HepG2 (cell line): Measurements from ENCODE around the gene BST1. TPM values are rescaled to one million over a fixed set of nuclear protein-coding genes. Genes with fewer than 3 reads are reported as not detected.
A peak's percentile ranks its signal among the peaks of the same experiment; 100 is the strongest.

Source experiments
- BRD4 ChIP-seq: sonication (generic); formaldehyde crosslinking; IDR thresholded peaks from 2 replicates; pipeline ENCODE4 v1.4.0; 2020; ENCODE audit warnings: missing genetic modification reagents
- CCDC6 ChIP-seq: sonication (generic); formaldehyde crosslinking; IDR thresholded peaks from 2 replicates; pipeline ENCODE4 v1.8.1; 2022; ENCODE audit warnings: mild to moderate bottlenecking, missing genetic modification reagents, moderate library complexity
- FOXA1 ChIP-seq, 2 experiments: fragments of 450-650 bp in 1 of 2; sonication (generic) in 1 of 2; formaldehyde crosslinking in 1 of 2; IDR thresholded peaks; 2 replicates each; pipeline versions ENCODE4 v1.4.0 to v1.6.1; 2016 to 2020; ENCODE audit warnings: missing genetic modification reagents in 1 of 2
- FOXJ3 ChIP-seq: sonication (generic); formaldehyde crosslinking; IDR thresholded peaks from 2 replicates; pipeline ENCODE4 v1.4.0; 2020; ENCODE audit warnings: missing genetic modification reagents, mild to moderate bottlenecking, borderline replicate concordance
- HNF4A ChIP-seq: sonication (generic); formaldehyde crosslinking; IDR thresholded peaks from 2 replicates; pipeline ENCODE4 v1.4.0; 2020; ENCODE audit warnings: missing genetic modification reagents
- IKZF1 ChIP-seq: fragments of 450-650 bp; IDR thresholded peaks from 2 replicates; pipeline ENCODE4 v1.7.1; 2016
- JUN ChIP-seq: sonication (generic); formaldehyde crosslinking; IDR thresholded peaks from 2 replicates; pipeline ENCODE4 v1.4.0; 2020; ENCODE audit warnings: mild to moderate bottlenecking, missing genetic modification reagents
- KLF15 ChIP-seq: sonication (generic); formaldehyde crosslinking; IDR thresholded peaks from 2 replicates; pipeline ENCODE4 v1.8.1; 2023; ENCODE audit warnings: borderline replicate concordance, mild to moderate bottlenecking, inconsistent platforms, missing genetic modification reagents, mixed read lengths
- MIER3 ChIP-seq: IDR thresholded peaks from 2 replicates; pipeline ENCODE4 v1.6.1; 2016; ENCODE audit warnings: missing compliant biosample characterization, borderline replicate concordance
- MTA3 ChIP-seq: sonication (generic); formaldehyde crosslinking; IDR thresholded peaks from 2 replicates; pipeline ENCODE4 v1.4.0; 2020; ENCODE audit warnings: missing genetic modification reagents
- NCOA5 ChIP-seq: sonication (generic); formaldehyde crosslinking; IDR thresholded peaks from 2 replicates; pipeline ENCODE4 v1.4.0; 2020; ENCODE audit warnings: missing genetic modification reagents
- RBFOX2 ChIP-seq: fragments of 200-400 bp; formaldehyde crosslinking; IDR thresholded peaks from 2 replicates; pipeline ENCODE4 v1.6.1; 2017; ENCODE audit warnings: low read depth, mild to moderate bottlenecking, low read length
- SAFB2 ChIP-seq: sonication (generic); formaldehyde crosslinking; IDR thresholded peaks from 2 replicates; pipeline ENCODE4 v1.5.1; 2020; ENCODE audit warnings: missing genetic modification reagents, low read depth, mild to moderate bottlenecking, borderline replicate concordance
- SATB2 ChIP-seq: sonication (generic); formaldehyde crosslinking; IDR thresholded peaks from 2 replicates; pipeline ENCODE4 v1.5.0; 2020; ENCODE audit warnings: missing genetic modification reagents
- SSRP1 ChIP-seq: IDR thresholded peaks from 2 replicates; pipeline ENCODE4 v1.6.1; 2016; ENCODE audit warnings: control low read depth
- TP53 ChIP-seq: sonication (generic); formaldehyde crosslinking; conservative IDR thresholded peaks from 2 replicates; pipeline ENCODE4 v1.4.0; 2020; ENCODE audit warnings: missing genetic modification reagents
- ZNF331 ChIP-seq: sonication (generic); formaldehyde crosslinking; IDR thresholded peaks from 2 replicates; pipeline ENCODE4 v1.4.0; 2020; ENCODE audit warnings: missing genetic modification reagents
- ZNF460 ChIP-seq: sonication (generic); formaldehyde crosslinking; IDR thresholded peaks from 2 replicates; pipeline ENCODE4 v1.5.1; 2020; ENCODE audit warnings: missing genetic modification reagents, mild to moderate bottlenecking, borderline replicate concordance
- ZNF615 ChIP-seq: sonication (generic); formaldehyde crosslinking; IDR thresholded peaks from 2 replicates; pipeline ENCODE4 v1.5.0; 2020; ENCODE audit warnings: mild to moderate bottlenecking, missing genetic modification reagents, borderline replicate concordance
- polyA plus RNA-seq, 8 experiments: library from polyadenylated mRNA; depleted of rRNA in 3 of 8; stranded (reverse) in 7 of 8; unstranded in 1 of 8; fragments of >200 nt; fragmentation: Illumina TruSeq in 4 of 8; extraction: Trizol in 4 of 8; gene quantifications; 2 replicates each; pipeline versions ENCODE4 v1.2.1 to v1.2.3, GENCODE V29; 2011 to 2016; ENCODE audit warnings: low read depth in 4 of 8, missing spikeins in 1 of 8, mixed read lengths in 1 of 8; ENCODE audit not compliant: insufficient read depth in 1 of 8
- total RNA-seq, 5 experiments: library from RNA; depleted of rRNA; stranded (reverse); fragments of >200 nt; fragmentation: Illumina TruSeq; extraction: Trizol; gene quantifications; 2 replicates each; pipeline ENCODE4 v1.2.3, GENCODE V29; 2016; ENCODE audit warnings: low read depth in 1 of 5
- TF ChIP-seq, protein P1 (sequence below): sonication (generic); formaldehyde crosslinking; IDR thresholded peaks from 2 replicates; pipeline ENCODE4 v1.5.0; 2020; ENCODE audit warnings: missing genetic modification reagents
- TF ChIP-seq, protein P2 (sequence below): IDR thresholded peaks from 2 replicates; pipeline ENCODE4 v1.6.1; 2018; ENCODE audit warnings: missing genetic modification reagents
- TF ChIP-seq, protein P3 (sequence below): sonication (generic); formaldehyde crosslinking; IDR thresholded peaks from 2 replicates; pipeline ENCODE4 v1.4.0; 2020; ENCODE audit warnings: missing genetic modification reagents
- TF ChIP-seq, protein P4 (sequence below): IDR thresholded peaks from 2 replicates; pipeline ENCODE4 v1.6.1; 2016; ENCODE audit warnings: mild to moderate bottlenecking, missing biosample characterization, missing genetic modification reagents
- TF ChIP-seq, protein P5 (sequence below): sonication (generic); formaldehyde crosslinking; IDR thresholded peaks from 2 replicates; pipeline ENCODE4 v1.5.0; 2020; ENCODE audit warnings: mild to moderate bottlenecking, missing genetic modification reagents, borderline replicate concordance

The BST1 gene
- total and polyA plus RNA-seq, 2 of the 13 experiments (the other 11 are each of a cell fraction or from before 2014, with no cell fraction given), result 0.09 to 0.49 TPM

DNA sequence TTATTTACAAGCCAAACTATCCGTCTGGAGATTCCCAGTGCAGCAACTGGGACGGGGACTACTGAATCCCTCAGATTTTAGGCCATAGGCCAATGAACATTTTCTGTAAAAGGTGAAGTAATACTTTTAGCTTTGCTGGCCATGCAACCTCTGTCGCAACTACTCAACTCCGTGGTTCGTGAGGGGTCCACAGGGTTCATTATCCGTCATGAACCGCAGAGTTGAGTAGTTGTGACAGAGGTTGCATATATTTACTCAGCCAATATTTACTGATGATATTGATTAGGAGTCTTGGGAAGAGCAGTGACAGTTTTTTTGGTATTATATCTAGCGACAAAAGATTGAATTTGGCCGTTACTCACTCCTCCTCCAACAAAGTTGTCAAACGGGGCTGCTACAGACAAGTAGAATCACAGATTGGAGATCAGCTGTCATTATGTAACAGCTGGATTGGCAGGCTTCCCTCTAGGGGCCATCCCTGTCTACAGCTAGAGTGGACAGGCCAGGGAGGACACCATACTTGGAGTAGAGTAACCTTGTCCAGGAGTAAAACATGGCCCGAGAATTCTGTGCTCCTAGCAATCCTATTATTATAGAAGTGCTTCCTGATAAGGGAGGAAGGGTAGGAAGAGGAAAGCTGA, 38.0 kb downstream of the BST1 start (continued):
- TF ChIP-seq NCOA5 (no peak), BRD4 (no peak), MTA3 (CRISPR knock-in tag) (no peak), TP53 (no peak), ZNF331 (CRISPR knock-in tag) (peak; percentile 70; the same call in 1 of the 2 replicates), CCDC6 (CRISPR knock-in tag) (no peak), FOXA1 (IDR thresholded peaks at IDR 0.05) (peak; percentile 83; the same call in 1 of the 2 replicates), FOXA1 (CRISPR knock-in tag; IDR thresholded peaks at IDR 0.05) (peak; percentile 82), JUN (CRISPR knock-in tag) (no peak), FOXJ3 (peak; percentile 81; the same call in 1 of the 2 replicates), HNF4A (CRISPR knock-in tag) (peak; percentile 81), SATB2 (CRISPR knock-in tag) (no peak), SAFB2 (CRISPR knock-in tag) (no peak), IKZF1 (no peak), SSRP1 (CRISPR knock-in tag) (no peak), MIER3 (CRISPR knock-in tag) (peak; percentile 45; the same call in 1 of the 2 replicates), KLF15 (no peak), RBFOX2 (no peak), ZNF460 (CRISPR knock-in tag) (no peak), ZNF615 (CRISPR knock-in tag) (no peak)
- TF ChIP-seq, protein P1, sequence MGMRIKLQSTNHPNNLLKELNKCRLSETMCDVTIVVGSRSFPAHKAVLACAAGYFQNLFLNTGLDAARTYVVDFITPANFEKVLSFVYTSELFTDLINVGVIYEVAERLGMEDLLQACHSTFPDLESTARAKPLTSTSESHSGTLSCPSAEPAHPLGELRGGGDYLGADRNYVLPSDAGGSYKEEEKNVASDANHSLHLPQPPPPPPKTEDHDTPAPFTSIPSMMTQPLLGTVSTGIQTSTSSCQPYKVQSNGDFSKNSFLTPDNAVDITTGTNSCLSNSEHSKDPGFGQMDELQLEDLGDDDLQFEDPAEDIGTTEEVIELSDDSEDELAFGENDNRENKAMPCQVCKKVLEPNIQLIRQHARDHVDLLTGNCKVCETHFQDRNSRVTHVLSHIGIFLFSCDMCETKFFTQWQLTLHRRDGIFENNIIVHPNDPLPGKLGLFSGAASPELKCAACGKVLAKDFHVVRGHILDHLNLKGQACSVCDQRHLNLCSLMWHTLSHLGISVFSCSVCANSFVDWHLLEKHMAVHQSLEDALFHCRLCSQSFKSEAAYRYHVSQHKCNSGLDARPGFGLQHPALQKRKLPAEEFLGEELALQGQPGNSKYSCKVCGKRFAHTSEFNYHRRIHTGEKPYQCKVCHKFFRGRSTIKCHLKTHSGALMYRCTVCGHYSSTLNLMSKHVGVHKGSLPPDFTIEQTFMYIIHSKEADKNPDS (CRISPR knock-in tag), result no peak
- TF ChIP-seq, protein P2, sequence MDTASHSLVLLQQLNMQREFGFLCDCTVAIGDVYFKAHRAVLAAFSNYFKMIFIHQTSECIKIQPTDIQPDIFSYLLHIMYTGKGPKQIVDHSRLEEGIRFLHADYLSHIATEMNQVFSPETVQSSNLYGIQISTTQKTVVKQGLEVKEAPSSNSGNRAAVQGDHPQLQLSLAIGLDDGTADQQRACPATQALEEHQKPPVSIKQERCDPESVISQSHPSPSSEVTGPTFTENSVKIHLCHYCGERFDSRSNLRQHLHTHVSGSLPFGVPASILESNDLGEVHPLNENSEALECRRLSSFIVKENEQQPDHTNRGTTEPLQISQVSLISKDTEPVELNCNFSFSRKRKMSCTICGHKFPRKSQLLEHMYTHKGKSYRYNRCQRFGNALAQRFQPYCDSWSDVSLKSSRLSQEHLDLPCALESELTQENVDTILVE, result no peak; the same call in 1 of the 2 replicates
- TF ChIP-seq, protein P3, sequence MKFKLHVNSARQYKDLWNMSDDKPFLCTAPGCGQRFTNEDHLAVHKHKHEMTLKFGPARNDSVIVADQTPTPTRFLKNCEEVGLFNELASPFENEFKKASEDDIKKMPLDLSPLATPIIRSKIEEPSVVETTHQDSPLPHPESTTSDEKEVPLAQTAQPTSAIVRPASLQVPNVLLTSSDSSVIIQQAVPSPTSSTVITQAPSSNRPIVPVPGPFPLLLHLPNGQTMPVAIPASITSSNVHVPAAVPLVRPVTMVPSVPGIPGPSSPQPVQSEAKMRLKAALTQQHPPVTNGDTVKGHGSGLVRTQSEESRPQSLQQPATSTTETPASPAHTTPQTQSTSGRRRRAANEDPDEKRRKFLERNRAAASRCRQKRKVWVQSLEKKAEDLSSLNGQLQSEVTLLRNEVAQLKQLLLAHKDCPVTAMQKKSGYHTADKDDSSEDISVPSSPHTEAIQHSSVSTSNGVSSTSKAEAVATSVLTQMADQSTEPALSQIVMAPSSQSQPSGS (CRISPR knock-in tag), result 0 out of 2 replicates have a peak, but pooled peaks have one; percentile 39
- TF ChIP-seq, protein P4, sequence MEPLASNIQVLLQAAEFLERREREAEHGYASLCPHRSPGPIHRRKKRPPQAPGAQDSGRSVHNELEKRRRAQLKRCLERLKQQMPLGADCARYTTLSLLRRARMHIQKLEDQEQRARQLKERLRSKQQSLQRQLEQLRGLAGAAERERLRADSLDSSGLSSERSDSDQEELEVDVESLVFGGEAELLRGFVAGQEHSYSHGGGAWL, result no peak
- TF ChIP-seq, protein P5, sequence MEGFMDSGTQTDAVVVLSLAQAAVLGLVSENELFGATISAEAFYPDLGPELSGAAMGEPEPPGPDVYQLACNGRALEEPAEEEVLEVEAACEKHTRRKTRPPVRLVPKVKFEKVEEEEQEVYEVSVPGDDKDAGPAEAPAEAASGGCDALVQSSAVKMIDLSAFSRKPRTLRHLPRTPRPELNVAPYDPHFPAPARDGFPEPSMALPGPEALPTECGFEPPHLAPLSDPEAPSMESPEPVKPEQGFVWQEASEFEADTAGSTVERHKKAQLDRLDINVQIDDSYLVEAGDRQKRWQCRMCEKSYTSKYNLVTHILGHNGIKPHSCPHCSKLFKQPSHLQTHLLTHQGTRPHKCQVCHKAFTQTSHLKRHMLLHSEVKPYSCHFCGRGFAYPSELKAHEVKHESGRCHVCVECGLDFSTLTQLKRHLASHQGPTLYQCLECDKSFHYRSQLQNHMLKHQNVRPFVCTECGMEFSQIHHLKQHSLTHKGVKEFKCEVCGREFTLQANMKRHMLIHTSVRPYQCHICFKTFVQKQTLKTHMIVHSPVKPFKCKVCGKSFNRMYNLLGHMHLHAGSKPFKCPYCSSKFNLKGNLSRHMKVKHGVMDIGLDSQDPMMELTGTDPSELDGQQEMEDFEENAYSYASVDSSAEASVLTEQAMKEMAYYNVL (CRISPR knock-in tag), result no peak
